K562 (cell line): Measurements from ENCODE around the gene TBX1. TPM values are rescaled to one million over a fixed set of nuclear protein-coding genes. Genes with fewer than 3 reads are reported as not detected.

ENCODE experiments used
- ATAC-seq: fragments of 200-7000 bp; cut with Tn5 transposase; 3 replicates; pipeline ENCODE4 v1.9.1; 2020; ENCODE audit warnings: moderate library complexity
- BruUV-seq: library from RNA; stranded (reverse); fragments of 400-500 nt; replicated peaks from 2 replicates; lab custom pipeline; 2021; lab: Mats Ljungman, UMichigan
- CTCF ChIA-PET: fragments of 300-600 bp; formaldehyde crosslinking; extraction: SDS; loops from one replicate; lab custom pipeline; 2021; ENCODE audit warnings: low intra/inter-chr PET ratio; lab: Yijun Ruan, JAX
- POLR2A ChIA-PET: fragments of 300-600, 350-650 bp; sonication (Branson Sonifier 250); formaldehyde crosslinking; extraction: SDS; loops from one replicate; lab custom pipeline; 2021; ENCODE audit warnings: antibody characterized with exemption, inconsistent platforms; lab: Yijun Ruan, JAX
- DNase-seq, 4 experiments: peaks; one replicate each; pipeline versions ENCODE4 v3.0.0 to v3.0.0-alpha.2; 2011 to 2018; ENCODE audit warnings: low spot score in 3 of 4, mixed read lengths in 3 of 4; ENCODE audit errors: extremely low read depth in 1 of 4
- FAIRE-seq: peaks from 2 replicates; lab custom pipeline; 2011; peaks lifted over from hg19 to GRCh38; lab: Jason Lieb, UNC
- H2AFZ ChIP-seq: 2 replicates; pipeline ENCODE4 v1.6.0; 2011; ENCODE audit warnings: low read depth, low read length, control low read depth, inconsistent platforms
- H3K27ac ChIP-seq: fragments of 200-600 bp; 3 replicates; pipeline ENCODE4 v1.8.0; 2011; ENCODE audit warnings: low read depth, mild to moderate bottlenecking, control low read depth, inconsistent platforms, low read length, moderate library complexity, mixed read lengths; ENCODE audit errors: extremely low read depth
- H3K27me3 ChIP-seq, 2 experiments: fragments of 300-600 bp in 1 of 2; 2 replicates in 1 of 2; 3 replicates in 1 of 2; pipeline versions ENCODE4 v1.6.0 to v1.8.0; 2011; ENCODE audit warnings: inconsistent platforms in 2 of 2, low read length in 2 of 2, mild to moderate bottlenecking in 1 of 2, mixed read lengths in 1 of 2, moderate library complexity in 1 of 2; ENCODE audit not compliant: control insufficient read depth in 2 of 2, insufficient read depth in 2 of 2
- H3K36me3 ChIP-seq: fragments of 300-600 bp; 3 replicates; pipeline ENCODE4 v1.8.0; 2011; ENCODE audit warnings: mild to moderate bottlenecking, low read length, inconsistent platforms; ENCODE audit not compliant: control insufficient read depth, insufficient read depth
- H3K4me1 ChIP-seq, 2 experiments: fragments of 200-600 bp in 1 of 2; replicated peaks in 1 of 2; 2 replicates in 1 of 2; 3 replicates in 1 of 2; pipeline versions ENCODE4 v1.5.1 to v1.8.0; 2011; ENCODE audit warnings: inconsistent platforms in 2 of 2, low read length in 2 of 2, mild to moderate bottlenecking in 1 of 2, mixed read lengths in 1 of 2, moderate library complexity in 1 of 2; ENCODE audit not compliant: control insufficient read depth in 2 of 2, insufficient read depth in 2 of 2
- H3K4me2 ChIP-seq: 2 replicates; pipeline ENCODE4 v1.6.1; 2011; ENCODE audit warnings: low read length, control low read depth, inconsistent platforms, mixed read lengths; ENCODE audit not compliant: insufficient read depth
- H3K4me3 ChIP-seq: fragments of 200-600 bp; sonication (generic), shearing (Covaris generic); 2 replicates; pipeline ENCODE4 v1.5.1; 2016; ENCODE audit warnings: control low read depth, inconsistent platforms
- H3K79me2 ChIP-seq: fragments of 200-600 bp; 3 replicates; pipeline ENCODE4 v1.8.0; 2011; ENCODE audit warnings: low read length, inconsistent platforms; ENCODE audit not compliant: control insufficient read depth, insufficient read depth
- H3K9ac ChIP-seq, 2 experiments: 2 replicates each; pipeline versions ENCODE4 v1.6.0 to v1.6.1; 2011; ENCODE audit warnings: low read depth in 2 of 2, low read length in 2 of 2, control low read depth in 1 of 2, inconsistent platforms in 1 of 2, mild to moderate bottlenecking in 1 of 2, mixed read lengths in 1 of 2; ENCODE audit not compliant: insufficient read depth in 1 of 2
- H3K9me1 ChIP-seq: one replicate; pipeline ENCODE4 v1.6.0; 2011; ENCODE audit warnings: inconsistent platforms, mild to moderate bottlenecking, low read length, moderate library complexity; ENCODE audit not compliant: control insufficient read depth, insufficient read depth
- H3K9me3 ChIP-seq: replicated peaks from 2 replicates; pipeline ENCODE4 v1.5.1; 2011; ENCODE audit warnings: low read depth, low read length, inconsistent platforms; ENCODE audit not compliant: control insufficient read depth, insufficient read depth
- H4K20me1 ChIP-seq: replicated peaks from 2 replicates; pipeline ENCODE4 v1.6.1; 2011; ENCODE audit warnings: low read length, inconsistent platforms, mixed read lengths; ENCODE audit not compliant: control insufficient read depth, insufficient read depth
- ADNP ChIP-seq: fragments of 200-800 bp; sonication (Bioruptor generic); IDR thresholded peaks from 2 replicates; pipeline ENCODE4 v1.6.1; 2016; ENCODE audit warnings: missing genetic modification characterization, missing compliant biosample characterization
- ARHGAP35 ChIP-seq: fragments of 450-650 bp; IDR thresholded peaks from 2 replicates; pipeline ENCODE4 v1.6.1; 2018; ENCODE audit not compliant: partially characterized antibody
- BRD9 ChIP-seq: fragments of 450-650 bp; IDR thresholded peaks from 2 replicates; pipeline ENCODE4 v1.6.1; 2018; ENCODE audit warnings: low read depth; ENCODE audit not compliant: partially characterized antibody
- ESRRB ChIP-seq: fragments of 250-450 bp; sonication (Bioruptor Pico); IDR thresholded peaks from 2 replicates; pipeline ENCODE4 v1.5.0; 2020; ENCODE audit warnings: mild to moderate bottlenecking, moderate library complexity, borderline replicate concordance
- ILK ChIP-seq: fragments of 450-650 bp; IDR thresholded peaks from 2 replicates; pipeline ENCODE4 v1.6.1; 2016; ENCODE audit warnings: missing genetic modification characterization, low read depth, mild to moderate bottlenecking, missing compliant biosample characterization, moderate library complexity, borderline replicate concordance
- RBFOX2 ChIP-seq: fragments of 200-400 bp; formaldehyde crosslinking; IDR thresholded peaks from 2 replicates; pipeline ENCODE4 v1.6.1; 2017; ENCODE audit warnings: low read depth, mild to moderate bottlenecking, low read length, moderate library complexity
- SPI1 ChIP-seq: IDR thresholded peaks from 2 replicates; pipeline ENCODE4 v1.6.1; 2011; ENCODE audit warnings: low read depth, low read length, control low read depth, borderline replicate concordance
- ZBED1 ChIP-seq: IDR thresholded peaks from 2 replicates; pipeline ENCODE4 v1.6.1; 2014
- ZNF707 ChIP-seq: fragments of 250-450 bp; sonication (Bioruptor Pico); conservative IDR thresholded peaks from 2 replicates; pipeline ENCODE4 v1.8.0; 2022; ENCODE audit warnings: inconsistent platforms, mild to moderate bottlenecking, moderate library complexity
- ZSCAN29 ChIP-seq: fragments of 450-650 bp; IDR thresholded peaks from 2 replicates; pipeline ENCODE4 v1.6.1; 2017
- WGBS: fragments of 100-300 bp; shearing (Covaris generic); methylation state at CpG from one replicate; pipeline ENCODE4 v1.1.6; 2016; ENCODE audit warnings: low coverage, mixed read lengths; ENCODE audit not compliant: insufficient coverage; ENCODE audit errors: missing lambda C conversion rate; 5-methylcytosine and 5-hydroxymethylcytosine counted together
- in situ Hi-C: fragments of 300-500 bp; cut with MboI; formaldehyde crosslinking; loops from 4 replicates; pipeline ENCODE4 v1.15.0; 2018; ENCODE audit warnings: inconsistent platforms, mixed read lengths
- intact Hi-C: fragments of 100-400 bp; cut with micrococcal nuclease; formaldehyde crosslinking; loops from 2 replicates; pipeline ENCODE4 v1.14.2; 2022
- polyA plus RNA-seq, 8 experiments: library from polyadenylated mRNA; depleted of rRNA in 4 of 8; stranded (reverse) in 5 of 8; unstranded in 3 of 8; fragments of >200 nt; fragmentation: Nextera tagmentation in 2 of 8; fragmentation: Illumina TruSeq in 1 of 8; extraction: Ambion mirVana in 2 of 8; extraction: Trizol in 1 of 8; gene quantifications; 2 replicates each; pipeline versions ENCODE4 v1.2.1 to v1.2.3, GENCODE V29; 2011 to 2014; ENCODE audit warnings: inconsistent platforms in 1 of 8, missing spikeins in 1 of 8
- total RNA-seq, 7 experiments: library from RNA; depleted of rRNA in 6 of 7; stranded (reverse); fragments of >200 nt in 6 of 7; fragmentation: Illumina TruSeq in 2 of 7; extraction: Trizol in 2 of 7; gene quantifications; 2 replicates each; pipeline versions ENCODE4 v1.2.1 to v1.2.3, GENCODE V29; 2011 to 2021; ENCODE audit warnings: low replicate concordance in 1 of 7
- TF ChIP-seq, protein P1 (sequence below): sonication (generic); formaldehyde crosslinking; IDR thresholded peaks from 2 replicates; pipeline ENCODE4 v1.8.0; 2023; ENCODE audit warnings: mild to moderate bottlenecking, missing genetic modification reagents
- TF ChIP-seq, protein P2 (sequence below): fragments of 450-650 bp; formaldehyde crosslinking; IDR thresholded peaks from 2 replicates; pipeline ENCODE4 v1.4.0; 2022; ENCODE audit warnings: missing genetic modification characterization
- TF ChIP-seq, protein P3 (sequence below): fragments of 450-650 bp; formaldehyde crosslinking; IDR thresholded peaks from 2 replicates; pipeline ENCODE4 v1.4.0; 2020; ENCODE audit warnings: mild to moderate bottlenecking, moderate library complexity

Gene TBX1
- total and polyA plus RNA-seq, 9 of the 15 experiments (the other 6 are each of a cell fraction or from before 2014, with no cell fraction given), result 0.07 to 35.0 (median 3.9) TPM

DNA sequence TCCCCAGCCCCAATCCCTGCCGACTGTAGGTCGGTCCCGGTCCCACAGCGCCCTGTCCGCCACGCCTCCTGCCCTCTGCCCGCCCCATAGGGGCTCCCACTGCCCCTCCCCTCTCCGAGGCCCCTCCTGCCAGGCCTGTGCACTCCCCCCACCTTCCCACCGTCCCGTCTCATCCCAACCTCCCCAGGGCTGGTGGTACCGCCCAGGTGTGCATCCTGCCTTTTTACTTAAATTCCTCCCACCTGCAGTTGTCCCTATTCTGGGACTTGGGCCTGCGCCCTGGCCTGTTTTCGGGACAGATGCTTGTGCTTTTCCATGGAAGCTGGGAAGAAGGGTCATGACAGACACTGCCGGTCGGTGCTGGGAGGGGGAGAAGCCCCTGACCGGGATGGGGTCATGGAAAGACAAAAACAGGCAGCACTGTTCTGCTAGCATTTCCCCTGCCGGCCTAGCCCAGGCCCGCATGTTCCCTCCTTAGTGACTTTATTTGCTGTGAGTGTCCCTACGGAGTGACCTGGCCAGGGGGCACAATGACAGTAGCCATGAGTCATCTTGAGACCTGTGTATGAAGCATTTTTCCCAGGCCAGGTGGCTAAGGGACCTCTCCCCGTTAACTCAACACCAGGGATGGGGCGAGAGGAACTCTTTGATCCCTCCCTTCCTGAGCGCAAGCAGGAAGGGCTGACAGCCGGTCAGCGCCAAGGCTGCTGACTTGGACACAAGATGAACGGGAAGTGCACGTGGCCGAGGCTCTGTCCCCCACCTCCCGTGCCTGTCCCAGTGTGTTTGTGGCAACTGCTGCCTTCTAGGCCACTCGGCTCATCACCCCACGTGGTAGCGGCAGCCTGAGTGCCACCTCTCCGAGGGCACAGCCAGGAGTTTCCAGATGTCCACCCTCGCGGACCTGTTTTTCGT, 7.1 kb downstream of the TBX1 start:
- DNase-seq, result peak in 2 of 4 experiments; percentile 82
- H3K27me3 ChIP-seq, result peaks cover 0 to 14% of the 10 kb centered on the region in 2 experiments; a peak in 2 of 5 replicates
- FAIRE-seq, result no peak
- TF ChIP-seq ADNP (tag) (no peak), BRD9 (no peak), ESRRB (CRISPR knock-in tag) (no peak), SPI1 (0 out of 2 replicates have a peak, but pooled peaks have one; percentile 25), ZNF707 (CRISPR knock-in tag) (no peak), ZBED1 (0 out of 2 replicates have a peak, but pooled peaks have one; percentile 26), ZSCAN29 (no peak), ILK (tag) (no peak), ARHGAP35 (no peak), RBFOX2 (0 out of 2 replicates have a peak, but pooled peaks have one; percentile 25)
- TF ChIP-seq, protein P1, sequence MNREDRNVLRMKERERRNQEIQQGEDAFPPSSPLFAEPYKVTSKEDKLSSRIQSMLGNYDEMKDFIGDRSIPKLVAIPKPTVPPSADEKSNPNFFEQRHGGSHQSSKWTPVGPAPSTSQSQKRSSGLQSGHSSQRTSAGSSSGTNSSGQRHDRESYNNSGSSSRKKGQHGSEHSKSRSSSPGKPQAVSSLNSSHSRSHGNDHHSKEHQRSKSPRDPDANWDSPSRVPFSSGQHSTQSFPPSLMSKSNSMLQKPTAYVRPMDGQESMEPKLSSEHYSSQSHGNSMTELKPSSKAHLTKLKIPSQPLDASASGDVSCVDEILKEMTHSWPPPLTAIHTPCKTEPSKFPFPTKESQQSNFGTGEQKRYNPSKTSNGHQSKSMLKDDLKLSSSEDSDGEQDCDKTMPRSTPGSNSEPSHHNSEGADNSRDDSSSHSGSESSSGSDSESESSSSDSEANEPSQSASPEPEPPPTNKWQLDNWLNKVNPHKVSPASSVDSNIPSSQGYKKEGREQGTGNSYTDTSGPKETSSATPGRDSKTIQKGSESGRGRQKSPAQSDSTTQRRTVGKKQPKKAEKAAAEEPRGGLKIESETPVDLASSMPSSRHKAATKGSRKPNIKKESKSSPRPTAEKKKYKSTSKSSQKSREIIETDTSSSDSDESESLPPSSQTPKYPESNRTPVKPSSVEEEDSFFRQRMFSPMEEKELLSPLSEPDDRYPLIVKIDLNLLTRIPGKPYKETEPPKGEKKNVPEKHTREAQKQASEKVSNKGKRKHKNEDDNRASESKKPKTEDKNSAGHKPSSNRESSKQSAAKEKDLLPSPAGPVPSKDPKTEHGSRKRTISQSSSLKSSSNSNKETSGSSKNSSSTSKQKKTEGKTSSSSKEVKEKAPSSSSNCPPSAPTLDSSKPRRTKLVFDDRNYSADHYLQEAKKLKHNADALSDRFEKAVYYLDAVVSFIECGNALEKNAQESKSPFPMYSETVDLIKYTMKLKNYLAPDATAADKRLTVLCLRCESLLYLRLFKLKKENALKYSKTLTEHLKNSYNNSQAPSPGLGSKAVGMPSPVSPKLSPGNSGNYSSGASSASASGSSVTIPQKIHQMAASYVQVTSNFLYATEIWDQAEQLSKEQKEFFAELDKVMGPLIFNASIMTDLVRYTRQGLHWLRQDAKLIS, result no peak
- TF ChIP-seq, protein P2, sequence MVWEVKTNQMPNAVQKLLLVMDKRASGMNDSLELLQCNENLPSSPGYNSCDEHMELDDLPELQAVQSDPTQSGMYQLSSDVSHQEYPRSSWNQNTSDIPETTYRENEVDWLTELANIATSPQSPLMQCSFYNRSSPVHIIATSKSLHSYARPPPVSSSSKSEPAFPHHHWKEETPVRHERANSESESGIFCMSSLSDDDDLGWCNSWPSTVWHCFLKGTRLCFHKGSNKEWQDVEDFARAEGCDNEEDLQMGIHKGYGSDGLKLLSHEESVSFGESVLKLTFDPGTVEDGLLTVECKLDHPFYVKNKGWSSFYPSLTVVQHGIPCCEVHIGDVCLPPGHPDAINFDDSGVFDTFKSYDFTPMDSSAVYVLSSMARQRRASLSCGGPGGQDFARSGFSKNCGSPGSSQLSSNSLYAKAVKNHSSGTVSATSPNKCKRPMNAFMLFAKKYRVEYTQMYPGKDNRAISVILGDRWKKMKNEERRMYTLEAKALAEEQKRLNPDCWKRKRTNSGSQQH (CRISPR knock-in tag), result no peak
- TF ChIP-seq, protein P3, sequence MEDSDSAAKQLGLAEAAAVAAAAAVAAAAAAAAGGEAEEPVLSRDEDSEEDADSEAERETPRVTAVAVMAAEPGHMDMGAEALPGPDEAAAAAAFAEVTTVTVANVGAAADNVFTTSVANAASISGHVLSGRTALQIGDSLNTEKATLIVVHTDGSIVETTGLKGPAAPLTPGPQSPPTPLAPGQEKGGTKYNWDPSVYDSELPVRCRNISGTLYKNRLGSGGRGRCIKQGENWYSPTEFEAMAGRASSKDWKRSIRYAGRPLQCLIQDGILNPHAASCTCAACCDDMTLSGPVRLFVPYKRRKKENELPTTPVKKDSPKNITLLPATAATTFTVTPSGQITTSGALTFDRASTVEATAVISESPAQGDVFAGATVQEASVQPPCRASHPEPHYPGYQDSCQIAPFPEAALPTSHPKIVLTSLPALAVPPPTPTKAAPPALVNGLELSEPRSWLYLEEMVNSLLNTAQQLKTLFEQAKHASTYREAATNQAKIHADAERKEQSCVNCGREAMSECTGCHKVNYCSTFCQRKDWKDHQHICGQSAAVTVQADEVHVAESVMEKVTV, result no peak

More for the DNA sequence above, 7.1 kb downstream of the TBX1 start:
- Histone ChIP-seq H2AFZ (0 out of 2 replicates have a peak overlapping the region, but pooled peaks have one; percentile 11), H3K9ac (peak overlapping the region in 1 of 2 experiments; percentile 74; a peak in 2 of 4 replicates), H3K9me1 (peaks cover 6% of the 10 kb centered on the region), H3K4me1 (peaks cover 7 to 87% of the 10 kb centered on the region in 2 experiments), H3K4me3 (peak overlapping the region; percentile 34; the same call in 1 of the 2 replicates), H3K27ac (no peak overlapping the region), H3K9me3 (no peaks in the 10 kb centered on the region), H4K20me1 (0 out of 2 replicates have a peak, but pooled peaks cover 3% of the 10 kb centered on the region), H3K79me2 (peaks cover 8% of the 10 kb centered on the region), H3K4me2 (peak overlapping the region; percentile 30), H3K36me3 (peaks cover 8% of the 10 kb centered on the region; the same call in 1 of the 3 replicates)
- POLR2A ChIA-PET, result interaction anchor here (0.6 to 0.8 kb wide), 3 partner anchors 11 to 94 kb away, joined by 3 to 4 read pairs (median 4); no protein-coding TSS in a partner anchor
- ATAC-seq, result peak; percentile 33
- intact Hi-C loops, result loop anchor here (2.0 kb wide), 1 partner anchor 37 kb away; no protein-coding TSS in a partner anchor
- in situ Hi-C loops, result no loop called here
- CTCF ChIA-PET, result interaction anchor here (0.6 to 1.7 kb wide), 3 partner anchors 11 to 78 kb away, joined by 3 to 9 read pairs (median 5); no protein-coding TSS in a partner anchor
- 61% methylated on average over 35 of the region's 35 CpGs for WGBS
- no TSS peak for BruUV-seq
